ENCODE measurements around the gene IFT122. TPM values are rescaled to one million over a fixed set of nuclear protein-coding genes. Genes with fewer than 3 reads are reported as not detected.
A peak's percentile ranks its signal among the peaks of the same experiment; 100 is the strongest.

IFT122 gene
- total RNA-seq, 1 donor, result 42.3 TPM

- peak in 1 of 3 donors; percentile 14 for DNase-seq (ENCODE audit: low read depth in 2 of 3, low spot score in 2 of 3)
Measured at GRCh38 chr3:129554356-129555152, 114.5 kb downstream of the IFT122 start.

GRCh38 chr3:129555153-129555550 lies 115.1 kb downstream of the IFT122 start:
- no peak for DNase-seq (ENCODE audit: low read depth in 2 of 3, low spot score in 2 of 3)

- no peak for DNase-seq (ENCODE audit: low read depth in 2 of 3, low spot score in 2 of 3)
Measured at GRCh38 chr3:129555616-129556357, 115.8 kb downstream of the IFT122 start.

- DNase-seq (ENCODE audit: low read depth in 2 of 3, low spot score in 2 of 3), result no peak
Measured at GRCh38 chr3:129556358-129556695, 116.3 kb downstream of the IFT122 start.

GRCh38 chr3:129556890-129557547 lies 117.0 kb downstream of the IFT122 start:
- DNase-seq (ENCODE audit: low read depth in 2 of 3, low spot score in 2 of 3), result no peak

- no peak for DNase-seq (ENCODE audit: low read depth in 2 of 3, low spot score in 2 of 3)
Measured at GRCh38 chr3:129557548-129557894, 117.5 kb downstream of the IFT122 start.

GRCh38 chr3:129558081-129558771 lies 118.2 kb downstream of the IFT122 start:
- DNase-seq (ENCODE audit: low read depth in 2 of 3, low spot score in 2 of 3), result no peak

- DNase-seq (ENCODE audit: low read depth in 2 of 3, low spot score in 2 of 3), result peak in 2 of 3 donors; percentile 22 to 47
Measured at GRCh38 chr3:129558772-129559564, 118.9 kb downstream of the IFT122 start.

- no peak for DNase-seq (ENCODE audit: low read depth in 2 of 3, low spot score in 2 of 3)
Measured at GRCh38 chr3:129559565-129560079, 119.6 kb downstream of the IFT122 start.

GRCh38 chr3:129560269-129560787 lies 120.3 kb downstream of the IFT122 start:
- no peak for DNase-seq (ENCODE audit: low read depth in 2 of 3, low spot score in 2 of 3)

GRCh38 chr3:129560911-129561594 lies 121.0 kb downstream of the IFT122 start:
- no peak for DNase-seq (ENCODE audit: low read depth in 2 of 3, low spot score in 2 of 3)

GRCh38 chr3:129561619-129562248 lies 121.7 kb downstream of the IFT122 start:
- DNase-seq (ENCODE audit: low read depth in 2 of 3, low spot score in 2 of 3), result no peak

- DNase-seq (ENCODE audit: low read depth in 2 of 3, low spot score in 2 of 3), result no peak
Measured at GRCh38 chr3:129562803-129563202, 122.8 kb downstream of the IFT122 start.

- DNase-seq (ENCODE audit: low read depth in 2 of 3, low spot score in 2 of 3), result no peak
Measured at GRCh38 chr3:129563332-129563731, 123.3 kb downstream of the IFT122 start.

- DNase-seq (ENCODE audit: low read depth in 2 of 3, low spot score in 2 of 3), result no peak
Measured at GRCh38 chr3:129563850-129564535, 124.0 kb downstream of the IFT122 start.

GRCh38 chr3:129564981-129565644 lies 125.1 kb downstream of the IFT122 start:
- DNase-seq (ENCODE audit: low read depth in 2 of 3, low spot score in 2 of 3), result no peak

- no peak for DNase-seq (ENCODE audit: low read depth in 2 of 3, low spot score in 2 of 3)
Measured at GRCh38 chr3:129565902-129566301, 125.9 kb downstream of the IFT122 start.

All from hematopoietic multipotent progenitor cell (in vitro differentiated cells).